Epithelial cell of esophagus (primary cell): Measurements from ENCODE around the gene IPMK.
A peak's percentile ranks its signal among the peaks of the same experiment; 100 is the strongest.

Experiments used
- DNase-seq: peaks from one replicate; pipeline ENCODE4 v3.0.0; 2010; ENCODE audit warnings: low read depth
- H3K4me3 ChIP-seq: 2 replicates; pipeline ENCODE4 v1.5.1; 2011; ENCODE audit warnings: mild to moderate bottlenecking, low read length, control low read depth
- CTCF ChIP-seq: IDR thresholded peaks from 2 replicates; pipeline ENCODE4 v1.5.1; 2011; ENCODE audit warnings: low read depth, mild to moderate bottlenecking, low read length, control low read depth, inconsistent platforms; ENCODE audit not compliant: insufficient read depth; ENCODE audit errors: missing control alignments

IPMK gene

GRCh38 chr10:58153751-58154150 is 113.9 kb downstream of the IPMK start:
- DNase-seq = no peak
- no peak for TF ChIP-seq CTCF
- H3K4me3 ChIP-seq = no peak overlapping the region

GRCh38 chr10:58152673-58153263 is 114.9 kb downstream of the IPMK start:
- H3K4me3 ChIP-seq = no peak overlapping the region
- peak; percentile 71 for DNase-seq
- peak; percentile 71 for TF ChIP-seq CTCF

- TF ChIP-seq CTCF = no peak
- no peak for DNase-seq
- no peak overlapping the region for H3K4me3 ChIP-seq
Measured at GRCh38 chr10:58150290-58150689, 117.4 kb downstream of the IPMK start.

- peak; percentile 14 for DNase-seq
- no peak for TF ChIP-seq CTCF
- no peak overlapping the region for H3K4me3 ChIP-seq
Measured at GRCh38 chr10:58143944-58144343, 123.8 kb downstream of the IPMK start.
